GM12892 (cell line): ENCODE measurements around the gene SIM2.

Experiments used
- POLR2A ChIP-seq: IDR thresholded peaks from 2 replicates; pipeline ENCODE4 v1.6.1; 2011; ENCODE audit warnings: low read depth, low read length, control low read depth
- POLR2AphosphoS5 ChIP-seq: IDR thresholded peaks from 2 replicates; pipeline ENCODE4 v1.6.1; 2011; ENCODE audit warnings: low read depth, low read length, control low read depth

DNA sequence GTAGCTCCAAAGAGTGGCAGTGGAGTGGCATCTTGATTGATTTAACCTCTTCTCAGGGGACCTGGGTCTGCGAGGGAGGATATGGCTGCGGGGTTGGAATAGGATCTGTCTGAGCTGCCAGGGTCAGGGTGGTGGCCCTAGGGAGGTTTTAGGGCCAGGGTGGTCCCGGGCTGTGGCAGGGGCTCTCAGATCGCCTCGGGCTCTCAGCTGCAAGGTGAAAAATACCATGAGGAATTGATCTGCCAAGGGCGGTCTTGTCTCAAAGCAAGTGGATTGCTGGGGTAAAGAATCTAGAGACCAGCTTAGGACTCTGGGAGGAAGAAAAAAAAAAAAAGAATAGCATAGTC lies 3.7 kb downstream of the SIM2 start:
- TF ChIP-seq POLR2A = no peak
- TF ChIP-seq POLR2AphosphoS5 = no peak
